Thyroid gland (tissue), 4 donors: Measurements from ENCODE around the gene CENPX. TPM values are rescaled to one million over a fixed set of nuclear protein-coding genes. Genes with fewer than 3 reads are reported as not detected.

Experiments used
- DNase-seq, 2 donors: peaks; one replicate each; pipeline ENCODE4 v3.0.0-alpha.2; 2019
- H3K27ac ChIP-seq, 3 donors: fragments of 200-600 bp; sonication (generic); 1 replicate in 2 of 3; 2 replicates in 1 of 3; pipeline ENCODE4 v1.5.1; 2016 to 2019; ENCODE audit warnings: mild to moderate bottlenecking in 1 of 3, moderate library complexity in 1 of 3
- H3K27me3 ChIP-seq: fragments of 200-600 bp; sonication (generic); one replicate; pipeline ENCODE4 v1.5.1; 2019
- H3K36me3 ChIP-seq, 2 donors: fragments of 200-600 bp; sonication (generic); one replicate each; pipeline ENCODE4 v1.5.1; 2016 to 2019
- H3K4me1 ChIP-seq, 2 donors: fragments of 200-600 bp; sonication (generic); one replicate each; pipeline ENCODE4 v1.5.1; 2017 to 2019
- H3K4me3 ChIP-seq, 3 donors: fragments of 200-600 bp; sonication (generic); replicated peaks in 1 of 3; 1 replicate in 2 of 3; 2 replicates in 1 of 3; pipeline ENCODE4 v1.5.1; 2016; ENCODE audit warnings: mild to moderate bottlenecking in 1 of 3
- H3K9me3 ChIP-seq: fragments of 200-600 bp; sonication (generic); one replicate; pipeline ENCODE4 v1.5.1; 2017
- POLR2A ChIP-seq, 2 donors: fragments of 450-650 bp; IDR thresholded peaks; one replicate each; pipeline ENCODE4 v1.6.1; 2017; ENCODE audit warnings: antibody characterized with exemption in 2 of 2, mild to moderate bottlenecking in 2 of 2, moderate library complexity in 1 of 2
- WGBS, 2 donors: methylation state at CpG; one replicate each; pipeline ENCODE4 v1.1.5; 2017; 5-methylcytosine and 5-hydroxymethylcytosine counted together
- intact Hi-C: fragments of 100-400 bp; cut with DNase I; formaldehyde crosslinking; loops from one replicate; pipeline ENCODE4 v1.15.1; 2023
- total RNA-seq, 4 donors: library from RNA; depleted of rRNA; stranded (reverse); fragments of >200 nt; gene quantifications; one replicate each; pipeline ENCODE4 v1.2.3, GENCODE V29; 2016
- TF ChIP-seq, protein P1 (sequence below), 6 experiments: fragments of 200-600 bp in 3 of 6; fragments of 450-650 bp in 3 of 6; sonication (generic) in 3 of 6; IDR thresholded peaks; one replicate each; pipeline ENCODE4 v1.5.1; 2016 to 2019; ENCODE audit warnings: antibody characterized with exemption in 6 of 6, mild to moderate bottlenecking in 2 of 6, inconsistent platforms in 1 of 6, moderate library complexity in 1 of 6

CENPX gene
- total RNA-seq, 4 donors from 2014 or later, result 40.7 to 95.9 (median 78.0) TPM

DNA sequence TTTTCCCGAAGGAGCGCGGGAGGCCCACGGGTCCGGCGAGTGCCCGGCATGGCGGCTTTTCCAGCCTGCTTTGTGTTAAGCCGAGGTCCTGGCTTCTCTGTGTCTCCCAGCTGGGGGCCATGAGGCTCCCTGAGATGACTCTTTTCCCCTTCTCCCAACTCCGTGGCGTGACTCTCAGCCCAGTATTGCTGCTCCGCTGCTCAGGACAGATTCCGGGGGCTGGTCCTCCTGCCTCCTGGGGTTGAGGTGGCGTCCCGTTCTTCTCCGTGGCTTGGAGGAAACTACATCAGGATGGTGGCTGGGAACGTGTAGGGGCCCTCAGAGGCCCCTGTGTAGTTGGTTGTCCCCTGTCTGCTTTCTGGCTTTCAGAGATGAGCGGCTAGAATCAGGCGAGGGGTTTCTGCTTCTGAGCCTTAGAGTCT, 30.0 kb upstream of the CENPX start:
- Histone ChIP-seq H3K9me3 (no peaks in the 10 kb centered on the region), H3K27me3 (no peaks in the 10 kb centered on the region), H3K36me3 (peaks cover 36 to 39% of the 10 kb centered on the region in 2 donors), H3K27ac (no peak overlapping the region), H3K4me1 (peaks cover 18 to 19% of the 10 kb centered on the region in 2 donors), H3K4me3 (peak overlapping the region; percentile 50 to 85 (median 64))
- intact Hi-C loops, result no loop called here
- no peak for TF ChIP-seq POLR2A (IDR thresholded peaks at IDR 0.05)
- TF ChIP-seq, protein P1, sequence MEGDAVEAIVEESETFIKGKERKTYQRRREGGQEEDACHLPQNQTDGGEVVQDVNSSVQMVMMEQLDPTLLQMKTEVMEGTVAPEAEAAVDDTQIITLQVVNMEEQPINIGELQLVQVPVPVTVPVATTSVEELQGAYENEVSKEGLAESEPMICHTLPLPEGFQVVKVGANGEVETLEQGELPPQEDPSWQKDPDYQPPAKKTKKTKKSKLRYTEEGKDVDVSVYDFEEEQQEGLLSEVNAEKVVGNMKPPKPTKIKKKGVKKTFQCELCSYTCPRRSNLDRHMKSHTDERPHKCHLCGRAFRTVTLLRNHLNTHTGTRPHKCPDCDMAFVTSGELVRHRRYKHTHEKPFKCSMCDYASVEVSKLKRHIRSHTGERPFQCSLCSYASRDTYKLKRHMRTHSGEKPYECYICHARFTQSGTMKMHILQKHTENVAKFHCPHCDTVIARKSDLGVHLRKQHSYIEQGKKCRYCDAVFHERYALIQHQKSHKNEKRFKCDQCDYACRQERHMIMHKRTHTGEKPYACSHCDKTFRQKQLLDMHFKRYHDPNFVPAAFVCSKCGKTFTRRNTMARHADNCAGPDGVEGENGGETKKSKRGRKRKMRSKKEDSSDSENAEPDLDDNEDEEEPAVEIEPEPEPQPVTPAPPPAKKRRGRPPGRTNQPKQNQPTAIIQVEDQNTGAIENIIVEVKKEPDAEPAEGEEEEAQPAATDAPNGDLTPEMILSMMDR (IDR thresholded peaks at IDR 0.05), result no peak
- 39 to 48% methylated on average over 5 to 11 of the region's 19 CpGs for WGBS, 2 donors
- DNase-seq, result no peak

DNA sequence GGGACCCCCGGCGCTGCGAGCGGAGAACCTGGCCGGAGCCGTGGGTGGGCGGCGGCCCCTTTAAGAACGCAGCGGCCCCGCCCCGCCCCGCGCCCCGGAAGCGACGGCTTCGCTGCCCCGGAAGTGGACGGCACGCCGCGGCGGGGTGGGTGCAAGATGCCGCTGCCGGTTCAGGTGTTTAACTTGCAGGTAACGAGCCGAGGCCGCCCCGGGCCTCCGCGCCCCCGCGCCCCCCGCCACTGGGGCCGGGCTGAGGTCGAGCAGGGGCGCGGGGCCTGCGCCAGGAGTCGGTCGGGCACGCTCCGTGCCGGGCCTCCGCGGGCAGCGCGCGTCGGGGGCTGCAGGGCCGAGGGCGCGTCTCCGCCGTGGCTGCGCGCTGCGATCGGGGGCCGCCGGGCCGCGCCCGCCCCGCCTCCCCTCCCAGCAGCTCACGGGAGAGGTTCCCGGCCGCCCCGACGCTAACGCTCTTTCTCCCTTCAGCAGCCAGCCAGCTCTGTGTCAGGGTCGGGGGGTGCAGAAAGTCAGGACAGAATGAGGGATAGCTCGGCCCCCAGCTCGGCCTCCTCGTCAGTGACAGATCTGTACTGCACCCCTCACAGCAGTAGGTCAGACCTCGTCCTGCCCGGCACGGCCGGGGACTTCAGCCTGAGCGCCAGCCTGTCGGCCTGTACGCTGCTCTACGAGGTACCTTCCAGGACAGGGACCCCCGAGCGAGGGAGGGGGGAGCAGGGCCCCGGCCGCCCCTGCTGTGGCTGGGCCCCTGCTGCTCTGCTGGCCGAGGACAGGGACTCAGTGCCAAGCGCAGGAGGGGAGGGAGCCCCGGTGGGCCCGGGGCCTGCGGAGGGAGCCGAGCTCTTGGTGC, 29.3 kb upstream of the CENPX start, which contains the start of the genes GPS1 and RFNG:
Gene GPS1 (plus strand): TSS at position 123 of the 862 bp plus-strand sequence. CDS start 34 bp downstream, at position 157.
Gene RFNG (minus strand): TSS at position 36 of the 862 bp plus-strand sequence. CDS start 45 bp downstream, outside the sequence.
- Histone ChIP-seq H3K4me1 (peaks cover 18 to 19% of the 10 kb centered on the region in 2 donors), H3K27ac (peak within 1 kb of the TSS in 1 of 3 donors; percentile 18), H3K27me3 (no peaks in the 10 kb centered on the region), H3K9me3 (no peaks in the 10 kb centered on the region), H3K36me3 (peaks cover 34% of the 10 kb centered on the region in 2 donors), H3K4me3 (peak within 1 kb of the TSS; percentile 50 to 85 (median 64))
- TF ChIP-seq, protein P1 (IDR thresholded peaks at IDR 0.05), result no peak
- TF ChIP-seq POLR2A (IDR thresholded peaks at IDR 0.05), result peak in 1 of 2 donors; percentile 63
- whole genome bisulfite sequencing, 2 donors, result 0 to 3% methylated on average over 7 to 11 of the region's 94 CpGs
- intact Hi-C loops, result no loop called here
- peak; percentile 78 to 80 for DNase-seq

DNA sequence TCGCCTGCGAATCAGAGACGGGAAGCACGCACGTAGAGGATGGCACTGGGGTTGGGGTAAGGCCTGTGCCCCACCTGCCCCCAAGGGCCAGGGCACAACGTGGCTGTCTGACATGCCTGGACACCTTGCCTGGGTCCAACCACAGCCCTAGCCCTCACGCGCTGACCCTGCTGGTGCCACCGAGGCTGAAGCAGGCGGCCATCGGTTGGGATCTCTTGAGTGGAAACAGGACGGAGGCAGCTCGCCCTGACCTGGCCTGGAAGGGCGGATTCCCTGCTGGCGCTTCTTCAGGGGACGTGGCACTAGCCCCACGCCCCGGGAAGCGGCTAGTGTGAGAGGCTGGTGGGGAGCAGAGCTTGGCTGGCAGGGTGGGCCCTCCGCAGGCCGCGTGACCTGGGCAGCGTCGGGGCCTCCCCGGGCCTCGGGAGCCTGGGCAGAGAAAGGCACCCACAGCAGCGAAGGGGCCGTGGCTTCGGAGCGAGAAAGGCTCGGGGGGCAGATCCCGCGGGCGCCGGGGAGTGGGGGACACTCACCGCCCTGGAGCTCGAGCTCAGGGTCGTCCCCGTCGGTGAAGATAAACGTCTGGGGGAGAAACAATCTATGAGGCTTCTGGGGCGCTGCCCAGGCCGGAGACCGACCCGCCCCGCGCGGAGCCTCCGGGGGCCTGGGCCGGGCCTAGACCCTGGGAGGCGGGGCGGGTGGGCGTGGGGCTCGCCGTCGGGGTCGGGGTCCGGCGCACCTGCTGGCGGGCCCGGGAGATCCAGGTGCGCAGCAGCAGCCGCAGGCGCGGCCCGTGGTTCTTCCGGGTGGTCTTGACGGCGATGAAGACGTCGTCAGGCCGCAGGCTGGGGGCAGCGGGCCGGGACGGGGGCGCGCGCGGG, 28.3 kb upstream of the CENPX start:
- peaks cover 24% of the 10 kb centered on the region in 2 donors for H3K36me3 ChIP-seq
- H3K9me3 ChIP-seq, result no peaks in the 10 kb centered on the region
- H3K4me1 ChIP-seq, result peaks cover 18 to 19% of the 10 kb centered on the region in 2 donors
- H3K27me3 ChIP-seq, result no peaks in the 10 kb centered on the region
- peak overlapping the region; percentile 40 to 85 (median 58) for H3K4me3 ChIP-seq
- WGBS, 2 donors, result 29 to 45% methylated on average over 10 to 15 of the region's 79 CpGs
- no peak for DNase-seq
- TF ChIP-seq, protein P1 (IDR thresholded peaks at IDR 0.05), result no peak
- TF ChIP-seq POLR2A (IDR thresholded peaks at IDR 0.05), result no peak
- intact Hi-C loops, result no loop called here
- peak overlapping the region in 1 of 3 donors; percentile 18 for H3K27ac ChIP-seq

DNA sequence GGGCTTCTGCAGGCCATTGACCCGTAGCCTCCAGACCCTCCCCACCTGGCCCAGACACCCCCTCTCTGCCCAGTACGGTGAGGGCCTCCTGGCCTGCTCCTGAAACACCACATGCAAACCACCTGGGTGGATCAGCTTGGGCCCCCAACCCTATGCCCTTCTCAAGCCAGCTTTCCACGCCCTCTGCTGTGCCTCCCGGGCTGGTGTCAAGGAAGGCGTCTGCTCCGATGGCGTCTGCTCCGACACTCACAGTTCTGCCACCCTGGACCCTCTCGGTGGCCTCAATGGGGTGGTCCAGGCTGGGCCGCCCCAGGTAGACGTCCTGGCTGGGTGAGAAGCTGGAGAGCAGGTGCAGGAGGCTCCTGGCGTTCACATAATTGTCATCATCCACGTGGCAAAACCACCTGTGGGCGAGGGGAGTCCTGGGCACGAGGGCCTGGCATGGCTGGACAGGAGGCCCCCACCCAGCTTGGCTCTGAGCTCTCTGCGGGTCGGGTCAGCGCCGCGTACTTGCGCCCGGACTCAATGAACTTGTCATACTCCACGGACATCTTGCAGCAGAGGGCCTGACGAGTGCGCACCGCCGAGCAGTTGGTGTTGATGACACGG, 27.6 kb upstream of the CENPX start:
- 89 to 90% methylated on average over 12 to 27 of the region's 28 CpGs for WGBS, 2 donors
- Histone ChIP-seq H3K9me3 (no peaks in the 10 kb centered on the region), H3K36me3 (peaks cover 17% of the 10 kb centered on the region in 2 donors), H3K27ac (no peak overlapping the region), H3K4me1 (peaks cover 18 to 19% of the 10 kb centered on the region in 2 donors), H3K4me3 (peak overlapping the region in 1 of 3 donors; percentile 85), H3K27me3 (no peaks in the 10 kb centered on the region)
- DNase-seq, result no peak
- intact Hi-C loops, result no loop called here
- no peak for TF ChIP-seq POLR2A (IDR thresholded peaks at IDR 0.05)
- TF ChIP-seq, protein P1 (IDR thresholded peaks at IDR 0.05), result no peak
